HG03521 (cell line): ENCODE data around the gene PDE10A.
"Not testable (repeated sequence)": the region's sequence is repeated elsewhere in the genome, so short reads cannot be mapped to it uniquely, and the experiment has no call there.

Experiments
- ATAC-seq: cut with Tn5 transposase; IDR thresholded peaks from one replicate; pipeline ENCODE4 v1.9.1; 2021; ENCODE audit warnings: mild to moderate bottlenecking, moderate library complexity; ENCODE audit not compliant: unreplicated experiment

The PDE10A gene

GRCh38 chr6:165628955-165629354, 34.1 kb downstream of the PDE10A start:
- no peak for ATAC-seq

- ATAC-seq = no peak
These were observed 35.7 kb downstream of the PDE10A start for GRCh38 chr6:165627366-165627765.

DNA sequence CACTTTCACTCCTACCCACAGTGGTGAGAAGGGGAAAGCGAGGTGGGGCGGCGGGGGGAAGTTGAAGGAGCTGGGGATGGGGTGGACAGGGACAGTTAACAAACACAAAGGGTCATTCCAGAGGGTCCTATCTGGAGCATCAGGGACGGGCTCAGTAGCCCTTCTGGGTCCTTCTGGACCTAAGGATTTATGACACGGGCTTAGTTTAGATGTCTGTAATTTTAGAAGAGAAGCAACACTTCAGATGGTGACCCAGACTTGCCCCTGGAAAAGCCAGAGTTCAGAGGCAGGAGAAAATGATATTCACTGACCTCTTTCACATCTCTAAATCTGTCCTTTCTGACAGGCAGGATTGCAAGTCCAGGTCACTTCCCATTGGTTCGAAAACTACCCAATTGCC, 36.3 kb downstream of the PDE10A start:
- ATAC-seq = no peak

DNA sequence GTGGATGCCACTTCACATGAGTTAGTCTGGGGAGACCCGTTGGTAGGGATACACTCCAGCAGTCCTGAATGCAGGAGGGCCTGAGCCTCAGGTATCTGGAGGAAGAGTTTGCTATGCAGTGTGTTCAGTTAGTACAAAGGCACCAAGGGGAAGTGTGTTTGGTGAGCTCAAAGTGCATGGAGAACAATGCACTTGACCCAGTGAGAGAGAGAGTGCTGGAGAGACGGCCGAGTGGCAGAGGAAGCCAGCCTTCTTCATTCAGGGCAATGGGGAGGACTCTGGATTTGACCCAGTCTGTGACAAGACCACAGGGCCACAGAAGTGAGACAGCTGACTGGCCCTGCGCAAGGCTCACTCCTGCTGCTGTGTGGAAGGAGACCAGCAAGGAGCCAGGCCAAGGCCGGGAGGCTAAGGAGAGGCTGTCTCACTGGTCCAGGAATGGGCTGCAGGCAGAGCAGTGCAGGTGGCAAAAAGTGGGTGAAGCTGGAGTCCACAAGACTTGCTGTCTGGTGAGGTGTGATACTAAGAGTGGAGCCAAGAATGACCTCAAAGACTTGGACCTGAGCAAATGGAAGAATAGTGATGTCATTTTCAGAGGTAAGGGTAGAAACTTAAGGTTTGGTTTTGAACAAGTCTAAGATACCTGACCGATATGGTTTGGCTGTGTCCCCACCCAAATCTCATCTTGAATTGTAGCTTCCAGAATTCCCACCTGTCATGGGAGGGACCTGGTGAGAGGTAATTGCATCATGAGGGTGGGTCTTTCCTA, 38.0 kb downstream of the PDE10A start:
- ATAC-seq = no peak

DNA sequence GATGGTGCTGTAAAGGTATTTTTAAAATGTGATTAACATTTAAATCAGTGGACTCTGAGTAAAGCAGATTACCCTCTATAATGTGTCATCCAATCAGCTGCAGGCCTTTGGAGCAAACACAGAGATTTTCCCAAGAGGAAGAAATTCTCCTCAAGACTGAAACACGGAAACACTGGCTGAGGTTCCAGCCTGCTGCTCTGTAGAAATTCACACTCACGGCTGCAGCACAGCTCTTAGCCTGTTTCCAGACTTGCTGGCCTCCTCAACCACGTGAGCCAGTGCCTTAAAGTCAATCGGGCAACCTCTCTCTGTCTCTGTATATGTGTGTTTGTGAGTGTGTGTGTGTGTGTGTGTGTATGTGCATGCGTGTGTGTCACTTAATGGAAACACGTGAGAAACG, 41.1 kb downstream of the PDE10A start:
- no peak for ATAC-seq

DNA sequence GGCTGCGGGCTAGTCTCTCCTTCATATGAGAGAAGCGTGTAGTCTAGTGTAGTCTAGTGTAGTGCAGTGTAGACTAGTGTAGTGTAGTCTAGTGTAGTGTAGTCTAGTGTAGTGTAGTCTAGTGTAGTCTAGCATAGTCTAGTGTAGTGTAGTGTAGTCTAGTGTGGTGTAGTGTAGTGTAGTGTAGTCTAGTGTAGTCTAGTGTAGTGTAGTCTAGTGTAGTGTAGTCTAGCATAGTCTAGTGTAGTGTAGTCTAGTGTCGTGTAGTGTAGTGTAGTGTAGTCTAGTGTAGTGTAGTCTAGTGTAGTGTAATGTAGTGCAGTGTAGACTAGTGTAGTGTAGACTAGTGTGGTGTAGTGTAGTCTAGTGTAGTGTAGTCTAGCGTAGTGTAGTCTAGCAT, 44.1 kb downstream of the PDE10A start:
- not testable (repeated sequence) for ATAC-seq

DNA sequence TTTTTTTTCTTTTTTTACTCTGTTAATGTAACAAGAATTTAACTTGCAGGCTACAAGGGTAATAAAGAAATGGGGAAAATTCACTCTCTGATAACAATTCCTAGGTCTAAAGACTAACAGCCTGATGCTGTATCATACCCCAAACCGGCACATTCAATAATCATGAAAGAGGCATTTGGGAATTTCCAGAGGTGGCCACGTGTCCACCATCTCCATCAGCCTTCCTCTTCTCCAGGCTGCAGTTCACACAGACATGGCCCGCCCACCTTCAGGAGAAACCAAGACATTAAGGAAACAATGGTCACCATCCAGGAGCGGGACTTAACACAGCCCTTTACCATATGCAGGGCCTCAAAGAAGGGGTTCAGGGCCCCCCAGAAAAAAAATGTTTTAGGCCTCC, 44.8 kb downstream of the PDE10A start:
- no peak for ATAC-seq

DNA sequence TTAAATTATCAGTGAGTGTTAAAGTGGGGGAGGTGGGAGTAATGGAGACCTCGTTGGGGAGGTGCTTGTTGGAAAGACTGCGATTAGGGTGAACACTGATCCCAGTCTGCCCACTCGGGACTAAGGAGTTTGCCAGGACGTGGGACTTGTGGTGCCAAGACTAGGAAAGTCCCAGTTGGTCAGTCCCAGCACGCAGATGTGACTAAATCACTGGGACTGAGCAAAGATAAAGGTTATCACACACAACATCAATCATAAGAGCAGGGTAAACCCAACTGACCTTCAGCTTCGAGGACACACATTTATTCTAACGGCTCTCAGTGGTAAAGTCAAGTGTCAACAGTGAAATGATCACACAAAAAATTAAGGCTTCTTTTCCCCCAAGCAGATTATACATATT, 45.5 kb downstream of the PDE10A start:
- ATAC-seq = no peak

DNA sequence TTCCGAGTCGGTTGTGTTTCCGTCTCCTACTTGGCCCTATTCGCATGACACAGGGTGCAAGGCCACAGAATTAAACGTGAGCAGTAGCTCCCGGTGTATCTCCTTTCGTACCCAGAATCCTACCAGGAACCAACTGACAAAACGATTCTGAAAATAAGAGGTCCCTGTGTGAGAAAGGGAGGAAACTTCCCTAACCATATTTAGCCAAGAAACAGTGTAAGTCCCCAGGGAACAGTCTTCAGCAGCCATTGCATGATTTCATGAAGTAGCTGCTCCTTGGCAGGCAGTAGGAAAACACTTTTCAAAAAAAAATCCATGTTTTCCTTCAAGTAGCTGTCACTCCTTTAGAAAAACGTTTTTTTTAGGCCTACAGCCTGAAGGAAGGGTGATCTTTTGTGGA, 46.9 kb downstream of the PDE10A start:
- no peak for ATAC-seq

DNA sequence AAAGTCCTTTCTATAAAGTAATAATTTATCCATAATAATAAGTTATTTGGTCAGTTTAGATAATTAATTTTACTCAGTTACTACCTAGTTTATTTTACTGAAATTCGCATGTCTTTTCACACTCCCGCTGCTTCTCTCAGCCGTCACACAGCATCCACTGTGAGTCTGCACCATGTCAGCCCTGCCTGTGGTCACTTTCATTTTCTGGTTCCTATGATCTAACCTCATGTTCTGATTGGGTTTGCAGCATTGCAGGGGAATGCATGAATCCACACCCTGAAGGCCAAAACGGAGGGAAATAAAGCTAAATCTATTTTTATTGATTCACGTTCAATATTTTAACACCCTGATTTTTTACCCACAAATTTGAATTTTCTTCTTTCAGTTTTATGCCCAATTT, 47.4 kb downstream of the PDE10A start:
- no peak for ATAC-seq

DNA sequence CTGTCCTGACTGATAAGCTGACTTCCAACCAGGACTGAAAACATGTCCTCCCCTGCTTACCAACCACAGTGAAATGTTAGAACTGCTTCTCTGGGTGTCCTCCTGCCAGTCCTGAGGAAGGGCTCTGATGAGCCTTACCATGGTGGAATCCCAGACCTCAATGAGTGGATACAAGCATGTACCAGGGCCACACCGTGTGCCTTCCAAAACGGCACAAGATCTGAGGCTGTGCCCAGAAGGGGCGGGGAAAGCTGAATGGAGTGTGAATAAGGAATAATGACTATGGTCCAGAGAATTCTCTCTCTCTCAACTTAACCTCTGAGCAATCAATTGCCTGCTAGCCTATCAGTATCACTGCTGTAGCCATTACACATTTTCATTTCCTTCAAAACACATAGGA, 51.7 kb downstream of the PDE10A start:
- no peak for ATAC-seq

DNA sequence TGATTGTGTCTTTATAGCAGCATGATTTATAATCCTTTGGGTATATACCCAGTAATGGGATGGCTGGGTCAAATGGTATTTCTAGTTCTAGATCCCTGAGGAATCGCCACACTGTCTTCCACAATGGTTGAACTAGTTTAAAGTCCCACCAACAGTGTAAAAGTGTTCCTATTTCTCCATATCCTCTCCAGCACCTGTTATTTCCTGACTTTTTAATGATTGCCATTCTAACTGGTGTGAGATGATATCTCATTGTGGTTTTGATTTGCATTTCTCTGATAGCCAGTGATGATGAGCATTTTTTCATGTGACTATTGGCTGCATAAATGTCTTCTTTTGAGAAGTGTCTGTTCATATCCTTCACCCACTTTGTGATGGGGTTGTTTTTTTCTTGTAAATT, 54.5 kb downstream of the PDE10A start:
- not testable (repeated sequence) for ATAC-seq

DNA sequence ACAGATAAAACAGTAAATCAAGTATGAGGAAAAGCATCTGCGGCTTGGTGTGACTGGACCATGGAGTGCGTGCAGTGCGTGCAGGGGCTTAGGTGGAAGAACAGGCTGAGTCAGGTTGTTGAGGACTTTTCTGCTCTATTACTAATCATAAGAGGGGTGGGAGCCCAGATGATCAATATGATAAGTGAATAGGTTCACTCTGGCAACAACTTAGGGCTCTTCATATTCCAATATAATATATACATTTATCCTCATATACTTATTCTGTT, 56.4 kb downstream of the PDE10A start:
- no peak for ATAC-seq

- ATAC-seq = no peak
These were observed 56.9 kb downstream of the PDE10A start for GRCh38 chr6:165605901-165606739.

- ATAC-seq = no peak
These were observed 57.7 kb downstream of the PDE10A start for GRCh38 chr6:165605182-165605875.

DNA sequence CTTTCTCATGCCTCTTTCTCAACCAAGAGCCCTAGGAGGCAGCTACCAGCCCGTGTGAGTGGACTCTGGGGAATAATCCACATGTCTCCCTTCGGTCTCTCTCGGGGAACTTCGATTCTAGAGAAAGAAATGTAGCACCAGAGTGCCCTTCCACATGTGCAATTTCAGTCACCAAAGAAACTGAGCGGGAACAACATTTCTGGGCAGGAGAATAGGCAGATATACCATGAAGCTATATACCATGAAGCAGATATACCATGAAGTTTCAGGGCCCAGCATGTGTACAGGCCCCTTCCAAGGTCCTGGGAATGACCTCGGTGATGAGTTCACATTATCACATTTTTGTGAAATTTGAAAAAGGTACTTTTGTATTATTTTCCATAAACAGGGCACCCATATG, 60.8 kb downstream of the PDE10A start:
- no peak for ATAC-seq

DNA sequence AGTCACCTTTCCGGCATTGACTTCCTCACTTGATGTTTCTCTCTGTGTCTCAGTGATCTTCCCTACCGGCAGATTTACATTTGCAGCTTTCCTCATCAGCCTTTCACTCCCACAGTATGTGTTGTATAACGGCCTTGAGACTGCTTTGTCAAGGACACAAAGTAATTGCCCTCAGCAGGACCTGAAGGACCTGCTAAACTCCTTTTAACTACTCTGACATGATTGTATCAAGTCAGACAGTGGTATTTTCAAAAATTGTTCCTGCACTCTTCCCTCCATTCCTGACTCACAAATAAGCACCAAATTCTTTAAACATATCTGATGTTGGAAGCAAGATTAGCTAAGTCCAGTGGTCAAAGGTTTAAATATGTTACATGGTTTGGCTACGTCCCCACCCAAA, 62.4 kb downstream of the PDE10A start:
- no peak for ATAC-seq

- no peak for ATAC-seq
These were observed 63.2 kb downstream of the PDE10A start for GRCh38 chr6:165599596-165600487.

DNA sequence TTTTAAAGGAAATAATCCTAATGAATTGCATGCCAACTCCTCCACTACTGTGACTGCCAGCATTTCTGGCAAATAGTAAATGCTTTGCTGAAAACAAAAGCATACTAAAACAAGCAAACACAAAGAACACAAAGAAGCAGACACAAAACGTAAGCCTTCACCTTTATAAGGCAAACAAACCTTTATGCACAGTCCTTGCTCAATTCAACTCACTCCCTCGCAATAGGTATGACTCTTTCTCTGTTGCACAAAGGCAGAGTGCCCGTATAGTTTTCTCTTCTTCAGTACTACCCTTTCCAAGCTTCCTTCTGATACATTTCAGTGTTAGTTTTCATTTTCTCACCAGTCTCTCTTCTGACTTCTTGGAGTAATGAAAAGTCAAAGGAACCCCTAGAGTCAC, 63.9 kb downstream of the PDE10A start:
- no peak for ATAC-seq

DNA sequence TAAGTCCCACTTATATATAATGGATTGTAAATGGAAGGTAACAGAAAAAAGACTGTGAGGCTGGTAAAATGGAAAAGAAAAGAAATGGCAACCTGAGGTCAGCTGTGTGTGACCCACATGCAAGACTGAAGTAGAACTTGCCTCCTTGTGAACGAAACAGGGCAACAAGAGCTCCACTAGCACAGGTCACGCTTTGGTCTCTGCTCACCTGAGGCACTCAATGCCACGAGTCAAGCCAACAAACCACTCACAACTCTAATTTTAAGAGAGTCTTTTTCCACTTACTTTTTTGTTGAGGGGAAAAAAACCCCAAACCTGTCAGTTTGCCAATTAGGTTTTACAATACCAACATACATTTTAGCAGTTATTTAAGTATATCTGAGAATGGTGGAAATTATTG, 65.2 kb downstream of the PDE10A start:
- ATAC-seq = no peak
